HG03521 (cell line): ENCODE data around the gene KSR2.

Experiments
- ATAC-seq: cut with Tn5 transposase; IDR thresholded peaks from one replicate; pipeline ENCODE4 v1.9.1; 2021; ENCODE audit warnings: mild to moderate bottlenecking, moderate library complexity; ENCODE audit not compliant: unreplicated experiment

KSR2 gene

GRCh38 chr12:117702741-117703140 is 266.0 kb downstream of the KSR2 start:
- ATAC-seq = no peak

- ATAC-seq = no peak
Observed at GRCh38 chr12:117699575-117699974, 269.2 kb downstream of the KSR2 start.

- no peak for ATAC-seq
Observed at GRCh38 chr12:117699118-117699517, 269.7 kb downstream of the KSR2 start.

GRCh38 chr12:117695956-117696355 is 272.8 kb downstream of the KSR2 start:
- no peak for ATAC-seq

- no peak for ATAC-seq
Observed at GRCh38 chr12:117692512-117692911, 276.3 kb downstream of the KSR2 start.

GRCh38 chr12:117689857-117690256 is 278.9 kb downstream of the KSR2 start:
- no peak for ATAC-seq

GRCh38 chr12:117688446-117688845 is 280.3 kb downstream of the KSR2 start:
- ATAC-seq = no peak

GRCh38 chr12:117686911-117687377 is 281.8 kb downstream of the KSR2 start:
- ATAC-seq = no peak

- ATAC-seq = no peak
Observed at GRCh38 chr12:117686210-117686609, 282.6 kb downstream of the KSR2 start.

GRCh38 chr12:117685110-117685926 is 283.5 kb downstream of the KSR2 start:
- no peak for ATAC-seq

GRCh38 chr12:117684471-117684870 is 284.3 kb downstream of the KSR2 start:
- no peak for ATAC-seq

GRCh38 chr12:117680312-117680711 is 288.5 kb downstream of the KSR2 start:
- ATAC-seq = no peak

GRCh38 chr12:117679776-117680175 is 289.0 kb downstream of the KSR2 start:
- ATAC-seq = no peak

- ATAC-seq = no peak
Observed at GRCh38 chr12:117674763-117675162, 294.0 kb downstream of the KSR2 start.

- ATAC-seq = no peak
Observed at GRCh38 chr12:117674313-117674712, 294.5 kb downstream of the KSR2 start.

GRCh38 chr12:117671734-117672133 is 297.1 kb downstream of the KSR2 start:
- no peak for ATAC-seq

GRCh38 chr12:117664169-117664568 is 304.6 kb downstream of the KSR2 start:
- ATAC-seq = no peak

- no peak for ATAC-seq
Observed at GRCh38 chr12:117662620-117663395, 306.0 kb downstream of the KSR2 start.

GRCh38 chr12:117662220-117662619 is 306.6 kb downstream of the KSR2 start:
- ATAC-seq = no peak

GRCh38 chr12:117661471-117661870 is 307.3 kb downstream of the KSR2 start:
- ATAC-seq = no peak

- ATAC-seq = no peak
Observed at GRCh38 chr12:117660896-117661295, 307.9 kb downstream of the KSR2 start.

GRCh38 chr12:117658226-117658625 is 310.6 kb downstream of the KSR2 start:
- no peak for ATAC-seq
